Esophagus (tissue), 2 donors: ENCODE data around the gene EFNB2. TPM values are rescaled to one million over a fixed set of nuclear protein-coding genes. Genes with fewer than 3 reads are reported as not detected.

Experiments used
- H3K27ac ChIP-seq, 2 donors: one replicate each; pipeline ENCODE4 v1.5.1; 2013; ENCODE audit warnings: low read depth in 2 of 2, mild to moderate bottlenecking in 2 of 2, inconsistent platforms in 1 of 2, low read length in 1 of 2, moderate library complexity in 1 of 2
- H3K27me3 ChIP-seq, 2 donors: one replicate each; pipeline ENCODE4 v1.6.1; 2013; ENCODE audit warnings: low read length in 2 of 2, control low read depth in 1 of 2, mild to moderate bottlenecking in 1 of 2; ENCODE audit not compliant: insufficient read depth in 2 of 2, control insufficient read depth in 1 of 2
- H3K36me3 ChIP-seq, 2 donors: one replicate each; pipeline ENCODE4 v1.6.1; 2013; ENCODE audit warnings: low read length in 1 of 2; ENCODE audit not compliant: control insufficient read depth in 2 of 2, insufficient read depth in 2 of 2
- H3K4me1 ChIP-seq, 2 donors: one replicate each; pipeline ENCODE4 v1.6.1; 2013; ENCODE audit warnings: low read length in 1 of 2; ENCODE audit not compliant: control insufficient read depth in 2 of 2, insufficient read depth in 2 of 2
- H3K4me3 ChIP-seq, 2 donors: one replicate each; pipeline ENCODE4 v1.5.1; 2013; ENCODE audit warnings: low read length in 2 of 2, mild to moderate bottlenecking in 2 of 2, low read depth in 1 of 2, moderate library complexity in 1 of 2
- H3K9me3 ChIP-seq, 2 donors: one replicate each; pipeline ENCODE4 v1.6.1; 2013; ENCODE audit warnings: mild to moderate bottlenecking in 2 of 2, low read depth in 1 of 2, low read length in 1 of 2, moderate library complexity in 1 of 2; ENCODE audit not compliant: control insufficient read depth in 2 of 2, insufficient read depth in 1 of 2
- WGBS, 2 donors: extraction: QIAGEN DNeasy Blood & Tissue Kit; methylation state at CpG; one replicate each; pipeline ENCODE4 v1.1.7; 2013; 5-methylcytosine and 5-hydroxymethylcytosine counted together
- polyA plus RNA-seq, 2 donors: library from polyadenylated mRNA; stranded (reverse); fragments of 200-250 nt; gene quantifications; one replicate each; pipeline ENCODE4 v1.2.3, GENCODE V29; 2013
- donor health status: healthy with polysubstance abuse.
- donor health status: Bipolar disorder and iron deficiency.

Gene EFNB2
- polyA plus RNA-seq, 2 donors: 8.0 to 8.4 TPM

DNA sequence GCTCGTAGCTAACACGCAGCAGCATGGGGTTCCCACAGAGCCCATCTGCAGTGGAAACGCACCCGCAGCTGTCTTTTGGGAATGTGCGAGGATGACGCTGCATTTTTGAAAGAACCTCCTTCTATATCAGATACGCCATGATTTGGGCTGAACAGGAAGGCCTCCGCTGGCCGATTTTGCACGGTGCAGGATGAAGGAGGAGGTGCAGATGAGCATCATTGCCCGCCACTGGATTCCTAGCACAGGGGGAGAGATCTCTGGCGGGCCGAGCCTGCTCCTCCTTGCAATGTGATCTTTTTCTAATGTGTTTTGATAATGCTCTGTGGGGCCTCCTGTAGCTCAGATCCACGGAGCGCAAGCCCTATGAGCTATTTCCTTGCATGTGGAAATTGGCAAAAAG is 55.5 kb downstream of the EFNB2 start:
- no peak overlapping the region for H3K27ac ChIP-seq
- H3K36me3 ChIP-seq: no peaks in the 10 kb centered on the region
- no peaks in the 10 kb centered on the region for H3K4me1 ChIP-seq
- WGBS, 2 donors: 92 to 94% methylated on average over 15 of the region's 15 CpGs
- no peaks in the 10 kb centered on the region for H3K27me3 ChIP-seq
- no peaks in the 10 kb centered on the region for H3K9me3 ChIP-seq
- no peak overlapping the region for H3K4me3 ChIP-seq

DNA sequence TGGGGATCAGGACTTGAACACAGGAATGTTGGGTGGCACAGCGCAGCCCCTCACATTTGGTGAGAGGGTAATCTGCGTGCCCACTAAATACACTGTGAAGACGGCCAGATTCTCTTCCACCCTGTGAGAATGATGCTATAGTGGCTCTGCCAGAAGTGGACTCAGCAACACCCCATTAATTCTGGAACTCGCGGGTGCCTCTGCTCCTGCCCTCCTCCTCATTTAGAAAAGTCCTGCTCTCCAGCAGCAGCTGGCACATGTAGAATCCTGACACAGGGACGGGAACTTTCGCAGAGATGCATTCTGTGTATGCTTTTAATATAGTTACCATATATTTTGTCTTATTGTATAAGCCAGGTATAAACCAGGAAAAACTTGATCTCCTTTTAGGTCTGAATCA is 57.3 kb downstream of the EFNB2 start:
- no peaks in the 10 kb centered on the region for H3K9me3 ChIP-seq
- no peaks in the 10 kb centered on the region for H3K36me3 ChIP-seq
- H3K27ac ChIP-seq: no peak overlapping the region
- H3K27me3 ChIP-seq: no peaks in the 10 kb centered on the region
- no peak overlapping the region for H3K4me3 ChIP-seq
- H3K4me1 ChIP-seq: peaks cover 0 to 4% of the 10 kb centered on the region in 2 donors
- 79 to 88% methylated on average over 7 of the region's 7 CpGs for WGBS, 2 donors

DNA sequence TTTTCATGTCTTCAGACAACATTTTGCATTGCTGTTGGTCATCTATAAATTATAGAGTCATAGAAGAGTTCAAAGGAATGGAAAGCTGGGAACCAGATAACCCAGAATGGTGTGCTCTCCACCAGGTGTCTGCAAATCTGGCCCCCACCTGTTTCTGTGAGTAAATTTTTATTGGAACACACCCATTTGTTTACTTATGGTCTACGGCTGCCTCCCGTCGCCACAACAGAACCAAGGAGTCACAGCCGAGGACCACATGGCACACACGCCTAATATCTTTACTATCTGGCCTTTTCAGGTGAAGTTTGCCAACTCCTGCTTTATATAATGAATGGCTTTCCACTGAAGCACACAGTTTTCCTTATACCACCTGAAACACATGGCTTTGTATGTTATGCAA is 58.2 kb downstream of the EFNB2 start:
- Histone ChIP-seq H3K4me3 (no peak overlapping the region), H3K4me1 (peaks cover 0 to 7% of the 10 kb centered on the region in 2 donors), H3K27ac (no peak overlapping the region), H3K9me3 (no peaks in the 10 kb centered on the region), H3K27me3 (no peaks in the 10 kb centered on the region), H3K36me3 (no peaks in the 10 kb centered on the region)
- WGBS, 2 donors: 79 to 92% methylated on average over 5 of the region's 5 CpGs

DNA sequence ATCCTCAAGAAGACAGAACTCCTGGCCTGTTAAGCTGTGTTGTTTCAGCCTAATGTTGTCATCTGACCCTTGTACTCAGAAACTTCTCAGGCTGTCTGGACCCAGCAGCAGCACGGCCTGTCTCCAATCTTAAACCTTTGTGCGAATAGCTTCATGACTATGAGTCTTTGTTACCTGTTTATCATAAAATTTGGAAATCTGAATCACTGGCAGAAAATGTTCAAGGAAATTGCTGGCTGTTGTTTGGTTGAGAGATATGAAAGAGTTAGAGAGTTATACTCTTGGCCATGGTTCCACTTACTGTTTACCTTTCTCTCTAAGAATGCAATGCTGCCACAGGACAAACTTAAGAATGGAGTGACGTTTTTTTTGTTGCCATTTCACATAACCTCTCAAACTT is 59.6 kb downstream of the EFNB2 start:
- Histone ChIP-seq H3K4me1 (peaks cover 0 to 7% of the 10 kb centered on the region in 2 donors), H3K36me3 (no peaks in the 10 kb centered on the region), H3K9me3 (no peaks in the 10 kb centered on the region), H3K4me3 (no peak overlapping the region), H3K27ac (no peak overlapping the region), H3K27me3 (no peaks in the 10 kb centered on the region)
- 61 to 74% methylated on average over 3 of the region's 3 CpGs for WGBS, 2 donors

DNA sequence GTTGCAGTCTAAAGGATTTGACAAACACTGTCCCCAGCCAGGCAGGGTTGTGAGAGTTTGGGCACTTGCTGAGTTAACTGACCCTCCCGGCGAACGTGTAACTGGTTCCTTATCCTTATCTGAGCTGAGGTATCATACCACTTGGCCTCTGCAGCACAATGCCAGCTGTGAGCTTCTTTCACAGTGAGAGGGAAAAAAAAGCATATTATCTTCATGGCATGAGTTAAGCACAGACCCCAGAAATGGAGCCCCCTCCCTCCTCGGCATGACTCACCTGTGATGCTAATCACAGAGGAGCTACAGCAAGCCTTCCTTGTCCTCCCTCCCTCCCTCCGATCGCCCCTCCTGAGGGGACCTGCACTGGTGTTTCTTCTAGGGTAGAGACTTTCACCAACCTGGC is 60.5 kb downstream of the EFNB2 start:
- no peaks in the 10 kb centered on the region for H3K9me3 ChIP-seq
- WGBS, 2 donors: 77 to 91% methylated on average over 6 of the region's 6 CpGs
- H3K36me3 ChIP-seq: no peaks in the 10 kb centered on the region
- H3K4me3 ChIP-seq: no peak overlapping the region
- H3K27me3 ChIP-seq: no peaks in the 10 kb centered on the region
- H3K27ac ChIP-seq: no peak overlapping the region
- peaks cover 0 to 7% of the 10 kb centered on the region in 2 donors for H3K4me1 ChIP-seq

DNA sequence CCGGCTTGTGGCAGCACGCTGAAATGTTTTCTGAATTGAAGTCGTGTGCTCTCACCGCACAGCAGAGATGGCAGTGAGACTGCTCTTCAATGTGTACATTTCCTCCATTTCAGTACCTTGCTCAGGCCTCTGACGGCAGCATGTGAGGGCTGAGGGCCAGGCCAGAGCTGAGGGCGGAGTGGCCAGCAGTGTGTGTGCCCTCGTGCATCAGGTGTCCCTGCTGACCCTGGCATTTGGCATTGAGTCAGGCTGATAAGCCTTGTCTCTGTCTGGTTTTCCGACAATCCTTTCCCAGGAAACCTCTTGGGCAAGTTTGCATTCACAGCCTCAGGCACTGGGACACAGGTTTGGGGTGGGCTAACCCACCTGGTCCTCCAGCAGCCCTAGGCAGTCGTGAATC is 62.3 kb downstream of the EFNB2 start:
- H3K27me3 ChIP-seq: no peaks in the 10 kb centered on the region
- peaks cover 4 to 14% of the 10 kb centered on the region in 2 donors for H3K4me1 ChIP-seq
- peak overlapping the region in 1 of 2 donors; percentile 67 for H3K27ac ChIP-seq
- no peaks in the 10 kb centered on the region for H3K36me3 ChIP-seq
- WGBS, 2 donors: 84 to 89% methylated on average over 9 of the region's 9 CpGs
- no peaks in the 10 kb centered on the region for H3K9me3 ChIP-seq
- H3K4me3 ChIP-seq: no peak overlapping the region

DNA sequence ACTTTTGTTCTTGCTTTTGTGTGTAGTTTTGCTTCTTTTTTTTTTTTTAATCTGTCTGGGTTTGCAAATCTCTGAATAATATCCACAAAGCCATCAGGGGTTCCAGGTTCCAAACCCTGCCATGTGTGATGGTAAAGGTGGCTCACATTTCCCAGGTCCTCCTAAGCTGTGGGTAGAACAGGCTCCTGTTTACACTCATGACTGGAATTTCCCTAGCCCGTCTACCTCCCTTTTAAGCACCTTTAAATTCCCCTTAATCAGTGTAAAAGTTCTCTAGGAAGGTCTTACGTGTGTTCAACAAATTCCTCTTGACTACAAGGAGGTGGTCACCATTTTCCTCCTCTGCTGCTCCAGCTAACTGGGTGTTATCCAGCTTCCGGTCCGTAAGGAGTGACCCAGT is 62.8 kb downstream of the EFNB2 start:
- Histone ChIP-seq H3K27ac (peak overlapping the region; percentile 67 to 78), H3K4me3 (no peak overlapping the region), H3K27me3 (no peaks in the 10 kb centered on the region), H3K4me1 (peaks cover 4 to 14% of the 10 kb centered on the region in 2 donors), H3K9me3 (no peaks in the 10 kb centered on the region), H3K36me3 (no peaks in the 10 kb centered on the region)
- 60 to 65% methylated on average over 4 of the region's 4 CpGs for WGBS, 2 donors

DNA sequence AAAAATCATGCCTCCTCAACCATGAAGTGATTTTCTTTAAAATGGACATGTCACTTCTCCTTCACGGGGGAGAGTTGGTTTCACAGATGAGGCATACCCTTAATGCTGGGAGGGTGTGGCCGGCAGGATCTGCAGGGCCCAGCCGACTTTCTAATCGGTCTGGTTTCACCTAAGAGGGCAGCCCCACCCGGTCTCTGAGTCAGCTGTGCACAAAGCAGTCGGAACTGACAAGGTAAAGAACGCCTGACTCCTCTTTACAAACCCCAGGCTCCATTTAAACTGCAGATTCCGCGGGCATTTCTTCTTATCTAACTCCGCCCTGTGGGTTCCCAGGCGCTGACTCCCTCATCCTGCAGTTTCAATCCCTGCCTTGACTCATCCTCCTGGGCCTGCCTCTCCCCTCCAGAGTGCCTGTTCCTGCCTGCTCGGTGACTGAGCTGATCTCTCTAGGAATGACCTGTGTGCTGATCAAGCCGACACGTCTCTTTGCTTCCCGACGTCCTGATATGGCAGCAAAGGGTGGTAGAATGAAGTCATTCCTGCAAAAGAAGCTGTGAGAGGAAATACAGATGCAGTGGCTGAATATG is 63.4 kb downstream of the EFNB2 start:
- 21 to 25% methylated on average over 16 of the region's 16 CpGs for WGBS, 2 donors
- no peak overlapping the region for H3K4me3 ChIP-seq
- peak overlapping the region; percentile 72 to 78 for H3K27ac ChIP-seq
- no peaks in the 10 kb centered on the region for H3K36me3 ChIP-seq
- H3K9me3 ChIP-seq: no peaks in the 10 kb centered on the region
- H3K4me1 ChIP-seq: peaks cover 4 to 14% of the 10 kb centered on the region in 2 donors
- no peaks in the 10 kb centered on the region for H3K27me3 ChIP-seq

DNA sequence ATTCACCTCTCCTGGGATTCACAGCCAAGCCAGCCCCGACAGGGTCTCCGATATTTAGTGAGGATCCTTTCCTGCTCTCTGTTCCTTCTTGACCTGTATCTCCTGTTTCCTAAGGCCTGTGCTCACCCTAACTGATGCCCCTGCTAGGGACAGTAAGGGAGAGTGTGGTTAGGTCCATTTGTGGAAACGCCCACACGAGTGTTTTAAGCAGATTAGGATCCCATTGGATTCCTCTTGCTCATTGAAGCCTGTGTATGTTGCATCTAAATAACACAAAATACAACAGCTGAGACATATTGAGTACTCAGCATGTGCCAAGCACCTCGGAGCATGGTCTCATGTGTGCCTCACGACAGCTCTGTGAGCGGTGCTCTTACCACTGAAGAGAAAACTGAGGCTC is 64.9 kb downstream of the EFNB2 start:
- Histone ChIP-seq H3K9me3 (no peaks in the 10 kb centered on the region), H3K36me3 (no peaks in the 10 kb centered on the region), H3K4me1 (peaks cover 4 to 14% of the 10 kb centered on the region in 2 donors), H3K27me3 (no peaks in the 10 kb centered on the region), H3K27ac (no peak overlapping the region), H3K4me3 (no peak overlapping the region)
- WGBS, 2 donors: 74 to 76% methylated on average over 7 of the region's 7 CpGs
